Right lobe of liver (tissue), 4 donors: ENCODE results near the gene RTN4IP1.

Source experiments
- POLR2A ChIP-seq: fragments of 450-650 bp; IDR thresholded peaks from one replicate; pipeline ENCODE4 v1.6.1; 2017; ENCODE audit warnings: antibody characterized with exemption, mild to moderate bottlenecking
- TF ChIP-seq, protein P1 (sequence below), 4 donors: fragments of 200-600 bp in 3 of 4; fragments of 450-650 bp in 1 of 4; IDR thresholded peaks; one replicate each; pipeline versions ENCODE4 v1.5.1 to v1.8.0; 2016 to 2022; ENCODE audit warnings: antibody characterized with exemption in 4 of 4, mild to moderate bottlenecking in 2 of 4
- donor health status: DM: no; HTN: no; CAD: no.
- donor health status: DM: no; HTN: no; CAD: no.
- donor health status: DM: no; HTN: yes; CAD: no.

DNA sequence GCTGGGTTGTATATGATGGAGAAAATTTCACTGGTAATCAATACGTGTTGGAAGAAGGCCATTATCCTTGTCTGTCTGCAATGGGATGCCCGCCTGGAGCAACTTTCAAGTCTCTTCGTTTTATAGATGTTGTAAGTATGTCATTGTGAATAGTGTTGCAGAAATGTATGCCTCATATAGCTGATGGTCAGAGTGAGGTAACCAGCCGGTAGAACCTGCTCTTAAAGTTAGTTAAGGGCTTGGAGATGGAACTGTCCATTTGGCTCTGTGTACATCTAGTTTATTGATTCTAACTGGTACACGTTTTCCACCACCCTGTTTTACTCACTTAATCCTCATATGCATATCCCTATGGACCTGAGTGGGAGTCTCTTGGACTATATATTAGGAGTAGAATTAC lies 73.5 kb downstream of the RTN4IP1 start:
- TF ChIP-seq, protein P1, sequence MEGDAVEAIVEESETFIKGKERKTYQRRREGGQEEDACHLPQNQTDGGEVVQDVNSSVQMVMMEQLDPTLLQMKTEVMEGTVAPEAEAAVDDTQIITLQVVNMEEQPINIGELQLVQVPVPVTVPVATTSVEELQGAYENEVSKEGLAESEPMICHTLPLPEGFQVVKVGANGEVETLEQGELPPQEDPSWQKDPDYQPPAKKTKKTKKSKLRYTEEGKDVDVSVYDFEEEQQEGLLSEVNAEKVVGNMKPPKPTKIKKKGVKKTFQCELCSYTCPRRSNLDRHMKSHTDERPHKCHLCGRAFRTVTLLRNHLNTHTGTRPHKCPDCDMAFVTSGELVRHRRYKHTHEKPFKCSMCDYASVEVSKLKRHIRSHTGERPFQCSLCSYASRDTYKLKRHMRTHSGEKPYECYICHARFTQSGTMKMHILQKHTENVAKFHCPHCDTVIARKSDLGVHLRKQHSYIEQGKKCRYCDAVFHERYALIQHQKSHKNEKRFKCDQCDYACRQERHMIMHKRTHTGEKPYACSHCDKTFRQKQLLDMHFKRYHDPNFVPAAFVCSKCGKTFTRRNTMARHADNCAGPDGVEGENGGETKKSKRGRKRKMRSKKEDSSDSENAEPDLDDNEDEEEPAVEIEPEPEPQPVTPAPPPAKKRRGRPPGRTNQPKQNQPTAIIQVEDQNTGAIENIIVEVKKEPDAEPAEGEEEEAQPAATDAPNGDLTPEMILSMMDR (IDR thresholded peaks at IDR 0.05), result no peak
- no peak for TF ChIP-seq POLR2A
